Measurements from ENCODE around the gene LINGO1. TPM values are rescaled to one million over a fixed set of nuclear protein-coding genes. Genes with fewer than 3 reads are reported as not detected.

LINGO1 gene
- total and polyA plus RNA-seq, 2 of the 8 experiments (the other 6 are each of a cell fraction or from before 2014, with no cell fraction given) = 57.1 to 114 TPM

DNA sequence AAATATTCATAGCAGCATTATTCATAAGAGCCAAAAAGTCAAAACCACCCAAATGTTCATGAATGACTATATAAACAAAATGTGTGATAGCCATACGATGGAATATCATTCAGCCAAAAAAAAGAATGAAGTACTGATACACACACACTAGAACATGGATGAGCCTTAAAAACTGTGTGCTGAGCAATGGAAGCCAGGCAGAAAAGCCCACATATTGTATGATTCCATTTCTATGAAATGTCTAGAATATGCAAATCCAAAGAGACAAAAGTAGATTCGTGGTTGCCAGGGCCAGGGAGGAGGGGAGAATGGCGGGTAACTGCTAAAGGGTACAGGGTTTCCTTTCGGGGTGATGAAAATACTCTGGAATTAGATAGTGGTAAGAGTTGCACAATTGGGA lies 37.2 kb upstream of the LINGO1 start:
- H3K4me2 ChIP-seq (ENCODE audit: insufficient read depth in 1 of 2, low read depth in 2 of 2, low read length in 2 of 2) = no peak overlapping the region
- no peak overlapping the region for H3K23ac ChIP-seq (ENCODE audit: insufficient read length)
- H3K79me2 ChIP-seq (ENCODE audit: control insufficient read depth in 1 of 2, insufficient read depth in 2 of 2, low read length in 2 of 2) = no peaks in the 10 kb centered on the region
- FAIRE-seq = no peak
- ChIA-PET POLR2A (ENCODE audit: partially characterized antibody) (no interaction called here), CTCF (ENCODE audit: partially characterized antibody) (interaction anchor here (0.9 to 2.5 kb wide), 5 partner anchors 9 to 151 kb away, joined by 3 to 20 read pairs (median 4); no protein-coding TSS in a partner anchor)
- H2BK12ac ChIP-seq (ENCODE audit: low read depth, low read length) = no peak overlapping the region
- H3K4me3 ChIP-seq (ENCODE audit: extremely low read depth in 1 of 4, insufficient read depth in 2 of 4, low read depth in 3 of 4, low read length in 4 of 4) = no peak overlapping the region
- no peak overlapping the region for H4K5ac ChIP-seq (ENCODE audit: insufficient read length, low read depth, low read length)
- H2BK15ac ChIP-seq (ENCODE audit: low read length) = no peak overlapping the region
- no peak overlapping the region for H4K8ac ChIP-seq (ENCODE audit: extremely low read depth, insufficient read depth, low read length)
- no peak overlapping the region for H2AFZ ChIP-seq (ENCODE audit: low read length)
- no peaks in the 10 kb centered on the region for H3K27me3 ChIP-seq (replicated peaks in 1 of 4; ENCODE audit: control insufficient read depth in 3 of 4, extremely low read depth in 1 of 4, insufficient read depth in 3 of 4, low read length in 3 of 4)
- no peak overlapping the region for H4K91ac ChIP-seq (replicated peaks; ENCODE audit: insufficient read length, low read length)
- no peaks in the 10 kb centered on the region for H3K79me1 ChIP-seq (ENCODE audit: low read depth, low read length)
- H4K20me1 ChIP-seq (replicated peaks in 1 of 2; ENCODE audit: control insufficient read depth in 1 of 2, insufficient read depth in 2 of 2, low read length in 2 of 2) = no peaks in the 10 kb centered on the region
- no peaks in the 10 kb centered on the region for H3K36me3 ChIP-seq (ENCODE audit: control insufficient read depth in 2 of 4, insufficient read depth in 4 of 4, low read length in 3 of 4)
- no peaks in the 10 kb centered on the region; a peak in 2 of 7 replicates for H3K4me1 ChIP-seq (replicated peaks in 1 of 4; ENCODE audit: control insufficient read depth in 3 of 4, insufficient read depth in 4 of 4, low read length in 3 of 4)
- no peaks in the 10 kb centered on the region for H3K23me2 ChIP-seq (ENCODE audit: low read depth, low read length)
- no peak overlapping the region for H2BK20ac ChIP-seq (ENCODE audit: low read length)
- no peak overlapping the region for H2BK120ac ChIP-seq (replicated peaks; ENCODE audit: low read depth, low read length)
- 79% methylated on average over 4 of the region's 4 CpGs; no CpG with 5 or more reads in 1 of the 2 experiments for WGBS, 2 experiments (ENCODE audit: extremely low coverage in 1 of 2, insufficient coverage in 1 of 2, insufficient read length in 1 of 2, insufficient replicate concordance in 2 of 2, low coverage in 1 of 2, low lambda C conversion rate in 2 of 2, missing lambda C conversion rate in 1 of 2)
- H3K18ac ChIP-seq (ENCODE audit: extremely low read depth, low read length) = no peak overlapping the region
- no peak overlapping the region for H2AK5ac ChIP-seq (ENCODE audit: low read depth, low read length)
- H3K56ac ChIP-seq (replicated peaks; ENCODE audit: insufficient read length, low read depth, low read length) = no peak overlapping the region
- H3K14ac ChIP-seq (ENCODE audit: insufficient read length) = no peak overlapping the region
- no peak overlapping the region for H2BK5ac ChIP-seq (ENCODE audit: low read depth, low read length)
- no peak for DNase-seq (ENCODE audit: low read depth in 1 of 2, low spot score in 2 of 2)
- no peaks in the 10 kb centered on the region for H3K9me3 ChIP-seq (ENCODE audit: insufficient read depth in 2 of 2, low read depth in 1 of 2, low read length in 1 of 2)
- no peak overlapping the region for H3K27ac ChIP-seq (ENCODE audit: low read depth, low read length)
- H3K9ac ChIP-seq (replicated peaks in 1 of 4; ENCODE audit: extremely low read depth in 1 of 4, low read depth in 3 of 4, low read length in 3 of 4) = no peak overlapping the region
- no peak overlapping the region for H3K4ac ChIP-seq (replicated peaks; ENCODE audit: insufficient read length, low read depth, low read length)
- TF ChIP-seq, protein P1, sequence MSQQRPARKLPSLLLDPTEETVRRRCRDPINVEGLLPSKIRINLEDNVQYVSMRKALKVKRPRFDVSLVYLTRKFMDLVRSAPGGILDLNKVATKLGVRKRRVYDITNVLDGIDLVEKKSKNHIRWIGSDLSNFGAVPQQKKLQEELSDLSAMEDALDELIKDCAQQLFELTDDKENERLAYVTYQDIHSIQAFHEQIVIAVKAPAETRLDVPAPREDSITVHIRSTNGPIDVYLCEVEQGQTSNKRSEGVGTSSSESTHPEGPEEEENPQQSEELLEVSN (IDR thresholded peaks at IDR 0.05) = no peak
- TF ChIP-seq ZNF274 (IDR thresholded peaks at IDR 0.05; ENCODE audit: borderline replicate concordance, extremely low read depth, low read length) = no peak
- TF ChIP-seq, protein P2, sequence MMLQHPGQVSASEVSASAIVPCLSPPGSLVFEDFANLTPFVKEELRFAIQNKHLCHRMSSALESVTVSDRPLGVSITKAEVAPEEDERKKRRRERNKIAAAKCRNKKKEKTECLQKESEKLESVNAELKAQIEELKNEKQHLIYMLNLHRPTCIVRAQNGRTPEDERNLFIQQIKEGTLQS (IDR thresholded peaks at IDR 0.05; ENCODE audit: insufficient read depth, low read depth, low read length) = no peak
- TF ChIP-seq SP2 (IDR thresholded peaks at IDR 0.05; ENCODE audit: low read length) = no peak
- no peak for TF ChIP-seq GTF2F1 (IDR thresholded peaks at IDR 0.05; ENCODE audit: borderline replicate concordance, low read depth, low read length)
- no peak for TF ChIP-seq TAF1 (IDR thresholded peaks at IDR 0.05; ENCODE audit: low read depth, low read length)
- TF ChIP-seq RAD21 (IDR thresholded peaks at IDR 0.05 in 1 of 2, conservative IDR thresholded peaks at IDR 0.05 in 1 of 2; ENCODE audit: low read depth in 2 of 2, low read length in 2 of 2) = no peak
- TF ChIP-seq POLR2AphosphoS5 (IDR thresholded peaks at IDR 0.05; ENCODE audit: low read depth, low read length) = no peak
- no peak for TF ChIP-seq CEBPB (IDR thresholded peaks at IDR 0.05; ENCODE audit: low read depth, low read length)
- no peak for TF ChIP-seq JUN (IDR thresholded peaks at IDR 0.05; ENCODE audit: low read depth, low read length)
- TF ChIP-seq ASH2L (IDR thresholded peaks at IDR 0.05; ENCODE audit: low read length) = no peak
- no peak for TF ChIP-seq BRCA1 (IDR thresholded peaks at IDR 0.05; ENCODE audit: low read depth, low read length)
- TF ChIP-seq YY1 (IDR thresholded peaks at IDR 0.05; ENCODE audit: low read depth, low read length) = no peak

All from H1 (cell line).